ENCODE measurements around the gene MAFB. TPM values are rescaled to one million over a fixed set of nuclear protein-coding genes. Genes with fewer than 3 reads are reported as not detected.

The MAFB gene
- total and polyA plus RNA-seq, 11 donors, result 2.0 to 62.1 (median 7.8) TPM

- Histone ChIP-seq H3K27me3 (peaks cover 0 to 4% (median 0%) of the 10 kb centered on the region in 9 donors), H3K4me1 (peaks cover 0 to 6% (median 0%) of the 10 kb centered on the region in 12 donors), H3K36me3 (no peaks in the 10 kb centered on the region), H3K9me3 (no peaks in the 10 kb centered on the region), H3K4me3 (no peak overlapping the region), H3K27ac (no peak overlapping the region)
- intact Hi-C loops (cut with DNase I), result no loop called here
- WGBS, 4 donors, result 83 to 91% (median 88%) methylated on average over 2 of the region's 2 CpGs
- DNase-seq, result no peak
- ATAC-seq, result no peak
- no peak for TF ChIP-seq CTCF (IDR thresholded peaks at IDR 0.05)
- no peak for TF ChIP-seq POLR2A (IDR thresholded peaks at IDR 0.05)
Observed at GRCh38 chr20:40640667-40641066, 48.4 kb downstream of the MAFB start.

GRCh38 chr20:40639676-40640355 is 49.2 kb downstream of the MAFB start:
- 70 to 81% (median 75%) methylated on average over 2 of the region's 2 CpGs for WGBS, 4 donors
- Histone ChIP-seq H3K4me1 (peaks cover 0 to 6% (median 0%) of the 10 kb centered on the region in 12 donors), H3K27me3 (peaks cover 0 to 4% (median 0%) of the 10 kb centered on the region in 9 donors), H3K36me3 (no peaks in the 10 kb centered on the region), H3K4me3 (no peak overlapping the region), H3K27ac (no peak overlapping the region), H3K9me3 (no peaks in the 10 kb centered on the region)
- TF ChIP-seq CTCF (IDR thresholded peaks at IDR 0.05) (no peak), POLR2A (IDR thresholded peaks at IDR 0.05) (no peak)
- no peak for DNase-seq
- intact Hi-C loops (cut with DNase I), result no loop called here
- ATAC-seq, result no peak

GRCh38 chr20:40639132-40639531 is 49.9 kb downstream of the MAFB start:
- Histone ChIP-seq H3K4me1 (peaks cover 0 to 5% (median 0%) of the 10 kb centered on the region in 12 donors), H3K27me3 (peaks cover 0 to 4% (median 0%) of the 10 kb centered on the region in 9 donors), H3K9me3 (no peaks in the 10 kb centered on the region), H3K4me3 (no peak overlapping the region), H3K36me3 (no peaks in the 10 kb centered on the region), H3K27ac (no peak overlapping the region)
- WGBS, 4 donors, result 43 to 56% (median 52%) methylated on average over 1 of the region's 1 CpG
- intact Hi-C loops (cut with DNase I), result no loop called here
- no peak for TF ChIP-seq CTCF (IDR thresholded peaks at IDR 0.05)
- ATAC-seq (no peak), DNase-seq (no peak)

GRCh38 chr20:40638414-40638813 is 50.6 kb downstream of the MAFB start:
- Histone ChIP-seq H3K27ac (no peak overlapping the region), H3K9me3 (no peaks in the 10 kb centered on the region), H3K27me3 (peaks cover 0 to 4% (median 0%) of the 10 kb centered on the region in 9 donors), H3K4me3 (no peak overlapping the region), H3K36me3 (no peaks in the 10 kb centered on the region), H3K4me1 (peaks cover 0 to 4% (median 0%) of the 10 kb centered on the region in 12 donors)
- TF ChIP-seq POLR2A (IDR thresholded peaks at IDR 0.05) (no peak), CTCF (IDR thresholded peaks at IDR 0.05) (no peak)
- WGBS, 4 donors, result 63 to 83% (median 77%) methylated on average over 2 of the region's 2 CpGs
- intact Hi-C loops (cut with DNase I), result no loop called here
- DNase-seq, result no peak
- no peak for ATAC-seq
